Adrenal gland (tissue), 5 donors: ENCODE data around the gene POTEC.
"Not testable (repeated sequence)": the region's sequence is repeated elsewhere in the genome, so short reads cannot be mapped to it uniquely, and the experiment has no call there.

Experiments
- CTCF ChIP-seq, 6 experiments: fragments of 450-650 bp in 4 of 6; fragments of 200-600 bp in 2 of 6; sonication (generic) in 1 of 6; IDR thresholded peaks; 1 replicate in 5 of 6; 2 replicates in 1 of 6; pipeline versions ENCODE4 v1.5.1 to v1.8.0; 2016 to 2021; ENCODE audit warnings: antibody characterized with exemption in 6 of 6, mild to moderate bottlenecking in 2 of 6, moderate library complexity in 1 of 6
- POLR2A ChIP-seq, 2 donors: fragments of 450-650 bp; IDR thresholded peaks; one replicate each; pipeline ENCODE4 v1.6.1; 2017; ENCODE audit warnings: antibody characterized with exemption in 2 of 2, mild to moderate bottlenecking in 2 of 2, moderate library complexity in 1 of 2
- donor health status: DM: no; HTN: no; CAD: no.

- TF ChIP-seq CTCF, POLR2A (IDR thresholded peaks at IDR 0.05): not testable (repeated sequence)
Measured at GRCh38 chr18:14470446-14470845, 73.0 kb downstream of the POTEC start.
